KMS-11 (cell line): ENCODE data around the gene STRAP.
"Not testable (repeated sequence)": the region's sequence is repeated elsewhere in the genome, so short reads cannot be mapped to it uniquely, and the experiment has no call there.

Experiments
- H2AFZ ChIP-seq: fragments of 200-600 bp; sonication (generic); 2 replicates; pipeline ENCODE4 v1.6.1; 2016; ENCODE audit warnings: antibody characterized with exemption, mixed run types, low read depth
- H3K27ac ChIP-seq: fragments of 200-600 bp; sonication (generic); 2 replicates; pipeline ENCODE4 v1.6.1; 2016; ENCODE audit warnings: mild to moderate bottlenecking, mixed run types
- H3K27me3 ChIP-seq: fragments of 200-600 bp; sonication (generic); 2 replicates; pipeline ENCODE4 v1.6.1; 2017; ENCODE audit warnings: mild to moderate bottlenecking, low read depth, mixed run types, moderate library complexity; ENCODE audit not compliant: insufficient read depth
- H3K36me3 ChIP-seq: fragments of 200-600 bp; sonication (generic); 2 replicates; pipeline ENCODE4 v1.6.1; 2017; ENCODE audit warnings: mild to moderate bottlenecking, mixed run types; ENCODE audit not compliant: insufficient read depth
- H3K4me1 ChIP-seq: fragments of 200-600 bp; sonication (generic); 2 replicates; pipeline ENCODE4 v1.6.1; 2016; ENCODE audit warnings: mild to moderate bottlenecking, low read depth, mixed run types; ENCODE audit not compliant: poor library complexity, severe bottlenecking
- H3K4me2 ChIP-seq: fragments of 200-600 bp; sonication (generic); 2 replicates; pipeline ENCODE4 v1.7.0; 2016; ENCODE audit warnings: mild to moderate bottlenecking, mixed run types
- H3K4me3 ChIP-seq: fragments of 200-600 bp; sonication (generic); IDR thresholded peaks from 2 replicates; pipeline ENCODE4 v1.6.1; 2017; ENCODE audit warnings: low read depth, low read length, mixed read lengths; ENCODE audit not compliant: insufficient read depth
- H3K79me2 ChIP-seq: fragments of 200-600 bp; sonication (generic); 2 replicates; pipeline ENCODE4 v1.6.1; 2016; ENCODE audit warnings: low read depth, mixed run types; ENCODE audit not compliant: insufficient read depth
- H3K9ac ChIP-seq: fragments of 200-600 bp; sonication (generic); 2 replicates; pipeline ENCODE4 v1.6.1; 2016; ENCODE audit warnings: mild to moderate bottlenecking, mixed run types
- H4K20me1 ChIP-seq: fragments of 200-600 bp; sonication (generic); 2 replicates; pipeline ENCODE4 v1.6.1; 2016; ENCODE audit warnings: mild to moderate bottlenecking, mixed run types; ENCODE audit not compliant: insufficient read depth
- CTCF ChIP-seq: fragments of 200-600 bp; sonication (generic); conservative IDR thresholded peaks from 2 replicates; pipeline ENCODE4 v1.6.1; 2017; ENCODE audit warnings: low read depth, mild to moderate bottlenecking, antibody characterized with exemption, low read length, moderate library complexity, mixed read lengths

The STRAP gene

GRCh38 chr12:15863984-15864383 lies 18.2 kb upstream of the STRAP start:
- Histone ChIP-seq H3K79me2 (no peaks in the 10 kb centered on the region), H4K20me1 (no peaks in the 10 kb centered on the region), H3K36me3 (no peaks in the 10 kb centered on the region), H3K27ac (no peak overlapping the region), H2AFZ (no peak overlapping the region), H3K4me3 (no peak overlapping the region), H3K9ac (no peak overlapping the region), H3K4me1 (no peaks in the 10 kb centered on the region), H3K4me2 (no peak overlapping the region), H3K27me3 (no peaks in the 10 kb centered on the region)
- no peak for TF ChIP-seq CTCF

GRCh38 chr12:15868186-15868585 lies 14.0 kb upstream of the STRAP start:
- no peaks in the 10 kb centered on the region for H3K36me3 ChIP-seq
- no peaks in the 10 kb centered on the region for H4K20me1 ChIP-seq
- no peak for TF ChIP-seq CTCF
- H3K27me3 ChIP-seq = no peaks in the 10 kb centered on the region
- no peak overlapping the region for H3K9ac ChIP-seq
- H3K27ac ChIP-seq = no peak overlapping the region
- no peaks in the 10 kb centered on the region for H3K4me1 ChIP-seq
- no peak overlapping the region for H2AFZ ChIP-seq
- H3K4me2 ChIP-seq = no peak overlapping the region
- no peak overlapping the region for H3K4me3 ChIP-seq
- no peaks in the 10 kb centered on the region for H3K79me2 ChIP-seq

GRCh38 chr12:15873556-15873955 lies 8.6 kb upstream of the STRAP start:
- Histone ChIP-seq H3K79me2 (no peaks in the 10 kb centered on the region), H3K9ac (no peak overlapping the region), H3K4me2 (no peak overlapping the region), H3K27me3 (no peaks in the 10 kb centered on the region), H2AFZ (no peak overlapping the region), H3K27ac (no peak overlapping the region), H4K20me1 (no peaks in the 10 kb centered on the region), H3K4me3 (no peak overlapping the region), H3K4me1 (no peaks in the 10 kb centered on the region), H3K36me3 (no peaks in the 10 kb centered on the region)
- TF ChIP-seq CTCF = no peak

- not testable (repeated sequence) for H3K4me1 ChIP-seq, H3K27me3 ChIP-seq, H3K36me3 ChIP-seq, H2AFZ ChIP-seq, H3K27ac ChIP-seq, H4K20me1 ChIP-seq, H3K9ac ChIP-seq, H3K4me2 ChIP-seq, H3K4me3 ChIP-seq, H3K79me2 ChIP-seq
Measured at GRCh38 chr12:15874556-15875145, 7.5 kb upstream of the STRAP start.

- Histone ChIP-seq H3K27me3 (no peaks in the 10 kb centered on the region), H3K36me3 (no peaks in the 10 kb centered on the region), H4K20me1 (no peaks in the 10 kb centered on the region), H3K4me1 (no peaks in the 10 kb centered on the region), H3K9ac (no peak overlapping the region), H3K4me2 (no peak overlapping the region), H3K79me2 (no peaks in the 10 kb centered on the region), H3K4me3 (no peak overlapping the region), H3K27ac (no peak overlapping the region), H2AFZ (no peak overlapping the region)
- no peak for TF ChIP-seq CTCF
Measured at GRCh38 chr12:15875863-15876262, 6.3 kb upstream of the STRAP start.
